HepG2 (cell line): ENCODE measurements around the gene ANKRD27. TPM values are rescaled to one million over a fixed set of nuclear protein-coding genes. Genes with fewer than 3 reads are reported as not detected.

Source experiments
- AKAP8 ChIP-seq: sonication (generic); formaldehyde crosslinking; IDR thresholded peaks from 2 replicates; pipeline ENCODE4 v1.5.1; 2020; ENCODE audit warnings: mild to moderate bottlenecking, missing genetic modification reagents
- ARNT2 ChIP-seq: sonication (generic); formaldehyde crosslinking; IDR thresholded peaks from 2 replicates; pipeline ENCODE4 v1.8.0; 2022; ENCODE audit warnings: mild to moderate bottlenecking, low read depth, missing genetic modification reagents, moderate library complexity
- ATM ChIP-seq: fragments of 450-650 bp; IDR thresholded peaks from 2 replicates; pipeline ENCODE4 v1.7.1; 2017; ENCODE audit warnings: mild to moderate bottlenecking, borderline replicate concordance
- CBFB ChIP-seq: sonication (generic); formaldehyde crosslinking; IDR thresholded peaks from 2 replicates; pipeline ENCODE4 v1.4.0; 2020; ENCODE audit warnings: missing genetic modification reagents
- ELF4 ChIP-seq: sonication (generic); formaldehyde crosslinking; IDR thresholded peaks from 2 replicates; pipeline ENCODE4 v1.5.0; 2020; ENCODE audit warnings: missing genetic modification reagents, mild to moderate bottlenecking, moderate library complexity, borderline replicate concordance
- EZH2 ChIP-seq: conservative IDR thresholded peaks from 2 replicates; pipeline ENCODE4 v1.6.1; 2012; ENCODE audit warnings: mild to moderate bottlenecking, low read depth, low read length, moderate library complexity
- PHF5A ChIP-seq: IDR thresholded peaks from one replicate; pipeline ENCODE4 v1.6.1; 2018; ENCODE audit warnings: low read depth, missing genetic modification reagents; ENCODE audit not compliant: unreplicated experiment
- POGK ChIP-seq: sonication (generic); formaldehyde crosslinking; conservative IDR thresholded peaks from 2 replicates; pipeline ENCODE4 v1.8.0; 2022; ENCODE audit warnings: mild to moderate bottlenecking, moderate library complexity, missing genetic modification reagents
- SAP130 ChIP-seq: IDR thresholded peaks from 2 replicates; pipeline ENCODE4 v1.6.1; 2016; ENCODE audit warnings: low read depth
- SETDB1 ChIP-seq: sonication (generic); formaldehyde crosslinking; IDR thresholded peaks from 2 replicates; pipeline ENCODE4 v1.5.1; 2020; ENCODE audit warnings: missing genetic modification reagents, mild to moderate bottlenecking, borderline replicate concordance
- SIN3A ChIP-seq: IDR thresholded peaks from 2 replicates; pipeline ENCODE4 v1.6.1; 2011; ENCODE audit warnings: low read depth, mild to moderate bottlenecking, control low read depth, low read length, borderline replicate concordance
- SNAPC4 ChIP-seq: sonication (generic); formaldehyde crosslinking; IDR thresholded peaks from 2 replicates; pipeline ENCODE4 v1.4.0; 2020; ENCODE audit warnings: mild to moderate bottlenecking, missing genetic modification reagents
- TAF15 ChIP-seq: fragments of 200-400 bp; formaldehyde crosslinking; IDR thresholded peaks from one replicate; pipeline ENCODE4 v1.6.1; 2018; ENCODE audit warnings: mild to moderate bottlenecking, low read depth, low read length; ENCODE audit not compliant: poor library complexity, severe bottlenecking
- ZBTB33 ChIP-seq: sonication (generic); formaldehyde crosslinking; IDR thresholded peaks from 2 replicates; pipeline ENCODE4 v1.4.0; 2020; ENCODE audit warnings: missing genetic modification reagents
- ZNF383 ChIP-seq: sonication (generic); formaldehyde crosslinking; IDR thresholded peaks from 2 replicates; pipeline ENCODE4 v1.4.0; 2020; ENCODE audit warnings: missing genetic modification reagents, mild to moderate bottlenecking, borderline replicate concordance
- ZNF749 ChIP-seq: sonication (generic); formaldehyde crosslinking; IDR thresholded peaks from 2 replicates; pipeline ENCODE4 v1.8.0; 2022; ENCODE audit warnings: mild to moderate bottlenecking, missing genetic modification reagents, moderate library complexity, borderline replicate concordance
- polyA plus RNA-seq, 8 experiments: library from polyadenylated mRNA; depleted of rRNA in 3 of 8; stranded (reverse) in 7 of 8; unstranded in 1 of 8; fragments of >200 nt; fragmentation: Illumina TruSeq in 4 of 8; extraction: Trizol in 4 of 8; gene quantifications; 2 replicates each; pipeline versions ENCODE4 v1.2.1 to v1.2.3, GENCODE V29; 2011 to 2016; ENCODE audit warnings: low read depth in 4 of 8, missing spikeins in 1 of 8, mixed read lengths in 1 of 8; ENCODE audit not compliant: insufficient read depth in 1 of 8
- total RNA-seq, 5 experiments: library from RNA; depleted of rRNA; stranded (reverse); fragments of >200 nt; fragmentation: Illumina TruSeq; extraction: Trizol; gene quantifications; 2 replicates each; pipeline ENCODE4 v1.2.3, GENCODE V29; 2016; ENCODE audit warnings: low read depth in 1 of 5
- TF ChIP-seq, protein P1 (sequence below): sonication (generic); formaldehyde crosslinking; IDR thresholded peaks from 2 replicates; pipeline ENCODE4 v1.4.0; 2020; ENCODE audit warnings: missing genetic modification reagents; ENCODE audit errors: not compliant biosample characterization
- TF ChIP-seq, protein P2 (sequence below): sonication (generic); formaldehyde crosslinking; IDR thresholded peaks from 2 replicates; pipeline ENCODE4 v1.5.0; 2020; ENCODE audit warnings: mild to moderate bottlenecking, low read depth, missing genetic modification reagents, borderline replicate concordance

Gene ANKRD27
- total and polyA plus RNA-seq, 2 of the 13 experiments (the other 11 are each of a cell fraction or from before 2014, with no cell fraction given) = 22.2 to 23.7 TPM

DNA sequence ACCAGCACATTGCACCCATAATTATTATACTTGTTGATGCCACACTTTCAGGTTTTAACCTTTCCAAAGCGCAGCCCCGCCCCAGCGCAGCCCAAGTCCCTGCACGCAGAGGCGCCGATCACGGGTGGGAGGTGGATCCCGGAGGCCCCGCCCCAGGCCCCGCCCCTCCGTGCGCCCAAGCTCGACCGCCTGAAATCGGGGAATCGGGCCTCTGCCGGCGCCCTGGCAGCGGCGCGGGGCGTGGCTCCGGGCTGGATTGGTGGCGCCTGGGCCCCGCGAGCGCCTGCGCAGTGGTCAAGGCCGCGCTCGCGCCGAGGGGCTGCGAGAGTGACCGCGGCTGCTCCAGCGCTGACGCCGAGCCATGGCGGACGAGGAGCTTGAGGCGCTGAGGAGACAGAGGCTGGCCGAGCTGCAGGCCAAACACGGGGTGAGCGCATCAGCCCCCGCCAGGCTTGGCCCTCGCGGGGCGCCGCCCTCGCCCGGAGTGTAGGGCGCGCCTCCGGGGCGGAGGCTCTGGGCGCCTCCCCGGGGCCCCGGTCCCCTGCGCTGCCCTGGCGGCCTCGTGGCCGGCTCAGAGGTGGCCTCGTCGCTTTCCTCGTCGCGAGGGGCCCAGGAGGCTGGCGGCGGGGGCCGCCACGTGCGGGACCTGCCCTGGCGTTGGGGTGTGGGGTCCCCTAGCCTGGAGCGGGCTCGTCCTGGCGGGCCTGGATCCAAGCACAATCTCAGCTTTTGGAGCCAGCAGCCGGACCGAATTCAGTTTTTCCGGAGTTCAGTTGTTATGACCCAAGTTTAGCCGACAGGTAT, 93.9 kb downstream of the ANKRD27 start, which contains the start of gene PDCD5 (continued):
- no peak for TF ChIP-seq SNAPC4 (CRISPR knock-in tag)
- no peak for TF ChIP-seq SIN3A
- peak; percentile 67; the same call in 1 of the 2 replicates for TF ChIP-seq POGK (CRISPR knock-in tag)
- TF ChIP-seq SAP130 (CRISPR knock-in tag) = peak; percentile 60
- TF ChIP-seq PHF5A = no peak
- TF ChIP-seq SETDB1 = no peak
- TF ChIP-seq CBFB = no peak
- TF ChIP-seq AKAP8 (CRISPR knock-in tag) = no peak
- no peak for TF ChIP-seq TAF15
- TF ChIP-seq EZH2 = no peak
- no peak for TF ChIP-seq ATM
- TF ChIP-seq, protein P1, sequence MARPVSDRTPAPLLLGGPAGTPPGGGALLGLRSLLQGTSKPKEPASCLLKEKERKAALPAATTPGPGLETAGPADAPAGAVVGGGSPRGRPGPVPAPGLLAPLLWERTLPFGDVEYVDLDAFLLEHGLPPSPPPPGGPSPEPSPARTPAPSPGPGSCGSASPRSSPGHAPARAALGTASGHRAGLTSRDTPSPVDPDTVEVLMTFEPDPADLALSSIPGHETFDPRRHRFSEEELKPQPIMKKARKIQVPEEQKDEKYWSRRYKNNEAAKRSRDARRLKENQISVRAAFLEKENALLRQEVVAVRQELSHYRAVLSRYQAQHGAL (CRISPR knock-in tag) = no peak
- no peak for TF ChIP-seq ZBTB33 (CRISPR knock-in tag)
- TF ChIP-seq ZNF749 (CRISPR knock-in tag) = no peak
- TF ChIP-seq, protein P2, sequence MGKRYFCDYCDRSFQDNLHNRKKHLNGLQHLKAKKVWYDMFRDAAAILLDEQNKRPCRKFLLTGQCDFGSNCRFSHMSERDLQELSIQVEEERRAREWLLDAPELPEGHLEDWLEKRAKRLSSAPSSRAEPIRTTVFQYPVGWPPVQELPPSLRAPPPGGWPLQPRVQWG (CRISPR knock-in tag) = no peak
- no peak for TF ChIP-seq ELF4 (CRISPR knock-in tag)
- TF ChIP-seq ARNT2 (CRISPR knock-in tag) = peak; percentile 35; the same call in 1 of the 2 replicates
- no peak for TF ChIP-seq ZNF383 (CRISPR knock-in tag)
